Pancreas (tissue), 10 donors: ENCODE results near the gene RAB4B. TPM values are rescaled to one million over a fixed set of nuclear protein-coding genes. Genes with fewer than 3 reads are reported as not detected.
A peak's percentile ranks its signal among the peaks of the same experiment; 100 is the strongest.

ENCODE experiments used
- ATAC-seq, 4 donors: fragments of 200-7000 bp; cut with Tn5 transposase; one replicate each; pipeline versions ENCODE4 v1.8.0 to v1.9.1; 2020; ENCODE audit warnings: mild to moderate bottlenecking in 4 of 4, moderate library complexity in 4 of 4
- DNase-seq, 6 donors: peaks; one replicate each; pipeline ENCODE4 v3.0.0-alpha.2; 2020
- FAIRE-seq: peaks from 2 replicates; lab custom pipeline; 2012; peaks lifted over from hg19 to GRCh38; lab: Jason Lieb, UNC
- H3K27ac ChIP-seq, 4 donors: fragments of 200-600 bp; sonication (generic); 1 replicate in 3 of 4; 2 replicates in 1 of 4; pipeline versions ENCODE4 v1.5.0 to v1.8.0; 2020
- H3K27me3 ChIP-seq, 4 donors: fragments of 200-600 bp; one replicate each; pipeline ENCODE4 v1.8.0; 2021
- H3K36me3 ChIP-seq, 3 donors: fragments of 200-600 bp; sonication (generic) in 1 of 3; one replicate each; pipeline versions ENCODE4 v1.5.0 to v1.8.0; 2020 to 2021
- H3K4me1 ChIP-seq, 3 donors: fragments of 200-600 bp; one replicate each; pipeline ENCODE4 v1.8.0; 2021
- H3K4me3 ChIP-seq, 4 donors: fragments of 200-600 bp; sonication (generic) in 2 of 4; one replicate each; pipeline versions ENCODE4 v1.5.0 to v1.8.0; 2020 to 2021
- H3K9me3 ChIP-seq, 4 donors: fragments of 200-600 bp; one replicate each; pipeline ENCODE4 v1.8.0; 2021
- WGBS, 2 donors: extraction: QIAGEN DNeasy Blood & Tissue Kit; methylation state at CpG; one replicate each; pipeline ENCODE4 v1.1.7; 2013; 5-methylcytosine and 5-hydroxymethylcytosine counted together
- intact Hi-C, 3 donors: fragments of 100-400 bp; cut with DNase I; formaldehyde crosslinking; loops; one replicate each; pipeline versions ENCODE4 v1.11.1 to v1.14.2; 2022
- polyA plus RNA-seq, 2 donors: library from polyadenylated mRNA; stranded (reverse); fragments of 200-250 nt; gene quantifications; one replicate each; pipeline ENCODE4 v1.2.3, GENCODE V29; 2013
- total RNA-seq, 6 donors: library from RNA; stranded (reverse); fragmentation: NEBNext Ultra II Directional in 4 of 6; extraction: Animal tissue kit (Norgen Biotek cat#: 25700) in 4 of 6; gene quantifications; one replicate each; pipeline versions ENCODE4 v1.2.1 to v1.2.4, GENCODE V29; 2021 to 2023
- TF ChIP-seq, protein P1 (sequence below), 4 donors: fragments of 200-600 bp; sonication (generic) in 3 of 4; IDR thresholded peaks; one replicate each; pipeline versions ENCODE4 v1.5.0 to v1.8.0; 2021; ENCODE audit warnings: antibody characterized with exemption in 4 of 4
- donor health status: healthy with polysubstance abuse.
- donor health status: DM: no; HTN: no; CAD: no; lungs with moderate emphysema.
- donor health status: DM: no; HTN: no; CAD: no.
- donor health status: control.
- donor health status: control.
- donor health status: Bipolar disorder and iron deficiency.
- donor health status: DM: yes; HTN: yes; CAD: no.
- donor health status: DM: no; HTN: no; CAD: no.
- donor health status: DM: no; HTN: no; CAD: no.
- donor health status: DM: yes; HTN: yes; CAD: no.

RAB4B gene
- total and polyA plus RNA-seq, 8 donors: 5.0 to 45.8 (median 10.5) TPM

DNA sequence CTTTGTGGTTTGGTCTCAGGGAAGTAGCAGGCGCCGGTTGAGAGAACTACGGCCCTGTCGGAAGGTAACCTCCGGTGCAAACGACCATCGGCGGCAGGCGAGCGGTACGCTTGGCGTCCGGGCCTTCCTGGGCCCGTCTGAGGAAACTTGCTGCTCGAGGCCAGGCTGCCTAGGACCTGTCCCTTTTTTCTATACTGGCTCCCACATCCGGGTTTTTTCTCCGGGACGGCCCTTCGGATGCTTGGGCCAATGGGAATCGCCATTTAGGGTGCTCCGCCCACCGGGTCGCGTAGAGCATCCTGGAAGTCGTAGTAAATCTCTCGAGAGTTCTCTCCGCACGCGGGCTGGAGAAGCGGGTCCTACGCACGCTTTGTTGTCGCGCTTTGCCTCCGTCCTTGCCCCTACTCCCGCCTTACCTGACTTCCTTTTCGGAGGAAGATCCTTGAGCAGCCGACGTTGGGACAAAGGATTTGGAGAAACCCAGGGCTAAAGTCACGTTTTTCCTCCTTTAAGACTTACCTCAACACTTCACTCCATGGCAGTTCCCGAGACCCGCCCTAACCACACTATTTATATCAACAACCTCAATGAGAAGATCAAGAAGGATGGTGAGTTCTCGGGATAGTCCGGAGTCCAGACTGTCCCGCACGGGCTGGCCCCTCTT lies 27.0 kb upstream of the RAB4B start, which contains the start of gene SNRPA:
SNRPA (plus strand) TSS at position 330 of the 664 bp plus-strand sequence; CDS start at position 536, 206 bp downstream.
- Histone ChIP-seq H3K36me3 (peaks cover 0 to 4% (median 0%) of the 10 kb centered on the region in 3 donors), H3K27ac (peak within 1 kb of the TSS; percentile 80 to 92 (median 90)), H3K9me3 (no peaks in the 10 kb centered on the region), H3K27me3 (no peaks in the 10 kb centered on the region), H3K4me3 (peak within 1 kb of the TSS; percentile 37 to 80 (median 55)), H3K4me1 (peaks cover 0 to 36% (median 7%) of the 10 kb centered on the region in 3 donors)
- ATAC-seq: peak; percentile 84 to 90 (median 86)
- intact Hi-C loops: no loop called here
- WGBS, 2 donors: 0% methylated on average over 46 of the region's 46 CpGs
- TF ChIP-seq, protein P1, sequence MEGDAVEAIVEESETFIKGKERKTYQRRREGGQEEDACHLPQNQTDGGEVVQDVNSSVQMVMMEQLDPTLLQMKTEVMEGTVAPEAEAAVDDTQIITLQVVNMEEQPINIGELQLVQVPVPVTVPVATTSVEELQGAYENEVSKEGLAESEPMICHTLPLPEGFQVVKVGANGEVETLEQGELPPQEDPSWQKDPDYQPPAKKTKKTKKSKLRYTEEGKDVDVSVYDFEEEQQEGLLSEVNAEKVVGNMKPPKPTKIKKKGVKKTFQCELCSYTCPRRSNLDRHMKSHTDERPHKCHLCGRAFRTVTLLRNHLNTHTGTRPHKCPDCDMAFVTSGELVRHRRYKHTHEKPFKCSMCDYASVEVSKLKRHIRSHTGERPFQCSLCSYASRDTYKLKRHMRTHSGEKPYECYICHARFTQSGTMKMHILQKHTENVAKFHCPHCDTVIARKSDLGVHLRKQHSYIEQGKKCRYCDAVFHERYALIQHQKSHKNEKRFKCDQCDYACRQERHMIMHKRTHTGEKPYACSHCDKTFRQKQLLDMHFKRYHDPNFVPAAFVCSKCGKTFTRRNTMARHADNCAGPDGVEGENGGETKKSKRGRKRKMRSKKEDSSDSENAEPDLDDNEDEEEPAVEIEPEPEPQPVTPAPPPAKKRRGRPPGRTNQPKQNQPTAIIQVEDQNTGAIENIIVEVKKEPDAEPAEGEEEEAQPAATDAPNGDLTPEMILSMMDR (IDR thresholded peaks at IDR 0.05): no peak
- no peak for FAIRE-seq
- DNase-seq: peak; percentile 92 to 98 (median 96)

DNA sequence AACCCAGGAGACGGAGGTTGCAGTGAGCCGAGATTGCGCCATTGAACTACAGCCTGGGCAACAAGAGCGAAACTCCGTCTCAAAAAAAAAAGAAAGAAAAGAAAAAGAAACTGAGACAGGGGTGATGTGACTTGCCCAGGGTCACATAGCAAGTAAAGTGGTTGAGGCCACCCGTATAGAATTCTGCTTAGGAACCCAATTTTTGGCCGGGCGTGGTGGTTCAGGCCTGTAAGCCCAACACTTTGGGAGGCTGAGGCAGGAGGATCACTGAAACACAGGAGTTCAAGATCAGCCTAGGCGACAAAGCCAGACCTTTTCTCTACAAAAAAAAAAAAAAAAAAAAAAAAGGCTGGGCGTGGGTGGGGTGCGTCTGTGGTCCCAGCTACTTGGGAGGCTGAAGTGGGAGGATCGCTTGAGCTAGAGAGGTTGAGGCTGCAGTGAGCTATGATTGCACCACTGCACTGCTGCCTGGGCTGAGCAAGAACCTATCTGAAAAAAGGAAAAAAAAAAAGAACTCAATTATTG lies 25.7 kb upstream of the RAB4B start:
- FAIRE-seq: no peak
- Histone ChIP-seq H3K27ac (peak overlapping the region in 1 of 4 donors; percentile 92), H3K4me1 (peaks cover 0 to 38% (median 7%) of the 10 kb centered on the region in 3 donors), H3K9me3 (no peaks in the 10 kb centered on the region), H3K4me3 (peak overlapping the region; percentile 29 to 80 (median 49)), H3K36me3 (peaks cover 0 to 8% (median under 1%) of the 10 kb centered on the region in 3 donors), H3K27me3 (no peaks in the 10 kb centered on the region)
- TF ChIP-seq, protein P1 (IDR thresholded peaks at IDR 0.05): no peak
- 56 to 65% methylated on average over 12 of the region's 12 CpGs for WGBS, 2 donors
- no peak for DNase-seq
- intact Hi-C loops: no loop called here
- ATAC-seq: no peak

DNA sequence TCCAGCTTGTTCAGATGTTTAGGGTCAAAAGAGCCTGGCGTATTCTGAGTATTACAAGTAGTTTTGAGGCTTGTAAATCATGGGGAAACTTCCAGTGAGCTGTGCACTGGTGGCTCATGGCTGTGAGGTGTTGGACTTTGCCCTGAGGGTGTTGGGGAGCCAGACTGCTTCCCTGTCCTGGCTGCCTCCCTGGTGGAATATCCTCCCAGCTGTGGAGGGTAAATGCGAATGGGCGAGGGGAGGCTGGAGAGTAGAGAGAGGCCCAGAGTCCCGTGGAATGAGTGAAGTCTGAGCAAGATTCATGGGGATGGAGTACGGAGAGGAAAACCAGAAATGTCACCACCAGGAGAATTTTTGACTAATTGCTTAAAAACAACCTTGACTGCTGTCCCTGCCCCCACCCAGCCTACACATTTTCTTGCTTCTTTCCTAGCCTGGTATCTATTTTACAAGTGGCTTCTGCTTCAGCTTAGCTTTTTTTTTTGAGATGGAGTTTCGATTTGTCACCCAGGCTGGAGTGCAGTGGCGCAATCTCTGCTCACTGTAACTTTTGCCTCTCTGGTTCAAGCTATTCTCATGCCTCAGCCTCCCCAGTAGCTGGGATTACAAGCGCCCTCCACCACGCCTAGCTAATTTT lies 23.3 kb upstream of the RAB4B start:
- Histone ChIP-seq H3K27me3 (no peaks in the 10 kb centered on the region), H3K9me3 (no peaks in the 10 kb centered on the region), H3K4me1 (peaks cover 0 to 34% (median 7%) of the 10 kb centered on the region in 3 donors), H3K36me3 (peaks cover 4 to 31% (median 7%) of the 10 kb centered on the region in 3 donors), H3K4me3 (peak overlapping the region in 2 of 4 donors; percentile 1 to 28), H3K27ac (peak overlapping the region in 2 of 4 donors; percentile 73 to 76)
- WGBS, 2 donors: 50 to 53% methylated on average over 9 of the region's 9 CpGs
- FAIRE-seq: no peak
- peak in 1 of 4 donors; percentile 9 for ATAC-seq
- peak in 2 of 6 donors; percentile 31 to 57 for DNase-seq
- TF ChIP-seq, protein P1 (IDR thresholded peaks at IDR 0.05): no peak
- intact Hi-C loops: no loop called here

DNA sequence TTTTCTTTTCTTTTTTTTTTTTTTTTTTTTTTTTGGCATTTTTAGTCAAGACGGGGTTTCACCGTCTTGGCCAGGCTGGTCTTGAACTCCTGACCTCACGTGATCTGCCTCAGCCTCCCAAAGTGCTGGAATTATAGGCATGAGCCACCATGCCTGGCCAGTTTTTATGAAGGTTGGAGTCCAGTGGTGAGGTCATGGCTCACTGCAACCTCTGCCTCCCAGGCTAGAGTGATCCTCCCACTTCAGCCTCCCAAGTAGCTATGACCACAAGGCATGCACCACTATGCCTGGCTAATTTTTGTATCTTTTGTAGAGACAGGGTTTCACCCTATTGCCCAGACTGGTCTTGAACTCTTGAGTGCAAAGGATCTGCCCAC lies 22.8 kb upstream of the RAB4B start:
- Histone ChIP-seq H3K36me3 (peaks cover 4 to 36% (median 11%) of the 10 kb centered on the region in 3 donors), H3K4me3 (peak overlapping the region in 1 of 4 donors; percentile 28), H3K9me3 (no peaks in the 10 kb centered on the region), H3K27ac (no peak overlapping the region), H3K27me3 (no peaks in the 10 kb centered on the region), H3K4me1 (peaks cover 0 to 34% (median 7%) of the 10 kb centered on the region in 3 donors)
- FAIRE-seq: no peak
- intact Hi-C loops: no loop called here
- no peak for ATAC-seq
- 88 to 90% methylated on average over 3 of the region's 3 CpGs for WGBS, 2 donors
- TF ChIP-seq, protein P1 (IDR thresholded peaks at IDR 0.05): no peak
- DNase-seq: no peak
